ENCODE results near the gene BRD1. TPM values are rescaled to one million over a fixed set of nuclear protein-coding genes. Genes with fewer than 3 reads are reported as not detected.

The BRD1 gene
- total RNA-seq, 3 donors from 2014 or later (not counting 1 experiment from before 2014, with no cell fraction given) = 126 to 154 (median 132) TPM

DNA sequence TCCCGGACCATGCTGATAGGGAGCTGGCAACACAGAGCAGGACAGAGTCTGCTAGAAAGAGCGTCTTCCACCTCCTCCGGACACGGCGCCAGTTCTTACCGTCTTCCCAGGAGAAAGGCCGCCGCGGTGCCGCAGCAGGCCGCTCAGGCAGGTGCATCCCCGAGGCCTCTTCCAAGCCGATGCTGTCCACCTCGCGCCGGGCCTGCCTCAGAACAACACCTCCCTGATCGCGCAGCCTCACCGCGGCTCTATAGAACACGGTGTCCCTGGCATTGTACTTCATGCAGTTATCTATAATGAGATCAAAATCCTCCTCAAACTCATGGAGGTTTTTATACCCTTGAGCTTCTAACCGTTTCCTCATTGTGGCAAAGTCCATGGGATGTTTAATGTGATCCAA lies 30.0 kb downstream of the BRD1 start:
- Mint-ChIP-seq H3K36me3 (peaks cover 17% of the 10 kb centered on the region), H3K27me3 (ENCODE audit: low read depth in 2 of 2) (no peaks in the 10 kb centered on the region), H3K4me1 (peaks cover 25 to 29% of the 10 kb centered on the region in 2 donors), H3K9me3 (no peaks in the 10 kb centered on the region), H3K27ac (no peak overlapping the region), H3K4me3 (no peak overlapping the region)
- no peak for DNase-seq
- Histone ChIP-seq H3K9me3 (ENCODE audit: control insufficient read depth, insufficient read depth, low read length) (no peaks in the 10 kb centered on the region), H3K36me3 (ENCODE audit: control insufficient read depth, insufficient read depth, low read length) (peaks cover 69% of the 10 kb centered on the region), H3K4me3 (ENCODE audit: low read length) (no peak overlapping the region), H3K27me3 (ENCODE audit: control insufficient read depth, insufficient read depth, low read length) (no peaks in the 10 kb centered on the region), H3K4me1 (ENCODE audit: control insufficient read depth, insufficient read depth, low read length) (peaks cover 6% of the 10 kb centered on the region), H3K27ac (ENCODE audit: low read length) (no peak overlapping the region)
- TF ChIP-seq, protein P1, sequence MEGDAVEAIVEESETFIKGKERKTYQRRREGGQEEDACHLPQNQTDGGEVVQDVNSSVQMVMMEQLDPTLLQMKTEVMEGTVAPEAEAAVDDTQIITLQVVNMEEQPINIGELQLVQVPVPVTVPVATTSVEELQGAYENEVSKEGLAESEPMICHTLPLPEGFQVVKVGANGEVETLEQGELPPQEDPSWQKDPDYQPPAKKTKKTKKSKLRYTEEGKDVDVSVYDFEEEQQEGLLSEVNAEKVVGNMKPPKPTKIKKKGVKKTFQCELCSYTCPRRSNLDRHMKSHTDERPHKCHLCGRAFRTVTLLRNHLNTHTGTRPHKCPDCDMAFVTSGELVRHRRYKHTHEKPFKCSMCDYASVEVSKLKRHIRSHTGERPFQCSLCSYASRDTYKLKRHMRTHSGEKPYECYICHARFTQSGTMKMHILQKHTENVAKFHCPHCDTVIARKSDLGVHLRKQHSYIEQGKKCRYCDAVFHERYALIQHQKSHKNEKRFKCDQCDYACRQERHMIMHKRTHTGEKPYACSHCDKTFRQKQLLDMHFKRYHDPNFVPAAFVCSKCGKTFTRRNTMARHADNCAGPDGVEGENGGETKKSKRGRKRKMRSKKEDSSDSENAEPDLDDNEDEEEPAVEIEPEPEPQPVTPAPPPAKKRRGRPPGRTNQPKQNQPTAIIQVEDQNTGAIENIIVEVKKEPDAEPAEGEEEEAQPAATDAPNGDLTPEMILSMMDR (IDR thresholded peaks at IDR 0.05) = no peak
- ATAC-seq = no peak
- intact Hi-C loops (cut with micrococcal nuclease) = no loop called here
- 98% methylated on average over 21 of the region's 22 CpGs for WGBS (ENCODE audit: insufficient coverage)

DNA sequence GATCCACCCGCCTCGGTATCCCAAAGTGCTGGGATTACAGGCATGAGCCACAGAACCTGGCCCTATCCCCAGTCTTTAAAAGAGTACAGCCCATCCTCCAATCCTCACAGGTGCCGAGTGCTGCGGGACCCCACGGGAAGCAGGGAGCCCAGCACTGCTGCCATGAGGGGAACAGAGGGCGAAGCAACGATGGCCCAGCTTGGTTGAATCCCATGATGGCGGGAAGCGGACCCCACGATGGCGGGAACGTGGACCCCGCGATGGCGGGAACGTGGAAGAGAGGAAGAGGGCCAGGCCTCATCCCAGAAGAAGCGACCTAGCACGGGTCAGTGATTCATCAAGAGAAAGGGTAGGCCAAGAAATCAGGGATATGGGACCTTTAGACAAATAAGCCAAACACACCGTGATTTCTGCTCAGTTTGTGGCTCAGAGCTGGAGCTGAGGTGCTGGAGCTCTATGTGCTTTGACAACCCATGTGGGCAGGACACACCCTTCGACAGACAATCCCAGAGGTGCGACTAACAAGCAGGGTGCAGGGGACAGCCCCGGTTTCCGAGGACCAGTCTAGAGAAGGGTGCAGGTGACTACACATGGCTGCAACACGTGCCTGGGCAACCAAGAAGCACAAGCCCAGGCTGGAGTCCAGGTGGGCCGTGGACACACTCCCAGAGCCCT lies 30.9 kb downstream of the BRD1 start:
- H3K9me3 ChIP-seq (ENCODE audit: control insufficient read depth, insufficient read depth, low read length) = no peaks in the 10 kb centered on the region
- no peak overlapping the region for H3K4me3 Mint-ChIP-seq
- 99% methylated on average over 25 of the region's 25 CpGs for WGBS (ENCODE audit: insufficient coverage)
- TF ChIP-seq, protein P1 (IDR thresholded peaks at IDR 0.05) = no peak
- ATAC-seq (no peak), DNase-seq (no peak)
- H3K4me3 ChIP-seq (ENCODE audit: low read length) = no peak overlapping the region
- intact Hi-C loops (cut with micrococcal nuclease) = no loop called here
- peaks cover 23 to 27% of the 10 kb centered on the region in 2 donors for H3K4me1 Mint-ChIP-seq
- H3K27ac ChIP-seq (ENCODE audit: low read length) = no peak overlapping the region
- H3K27me3 Mint-ChIP-seq (ENCODE audit: low read depth in 2 of 2) = no peaks in the 10 kb centered on the region
- H3K27ac Mint-ChIP-seq = no peak overlapping the region
- H3K4me1 ChIP-seq (ENCODE audit: control insufficient read depth, insufficient read depth, low read length) = peaks cover 3% of the 10 kb centered on the region
- H3K36me3 Mint-ChIP-seq = peaks cover 17% of the 10 kb centered on the region
- no peaks in the 10 kb centered on the region for H3K9me3 Mint-ChIP-seq
- no peaks in the 10 kb centered on the region for H3K27me3 ChIP-seq (ENCODE audit: control insufficient read depth, insufficient read depth, low read length)
- peaks cover 74% of the 10 kb centered on the region for H3K36me3 ChIP-seq (ENCODE audit: control insufficient read depth, insufficient read depth, low read length)

DNA sequence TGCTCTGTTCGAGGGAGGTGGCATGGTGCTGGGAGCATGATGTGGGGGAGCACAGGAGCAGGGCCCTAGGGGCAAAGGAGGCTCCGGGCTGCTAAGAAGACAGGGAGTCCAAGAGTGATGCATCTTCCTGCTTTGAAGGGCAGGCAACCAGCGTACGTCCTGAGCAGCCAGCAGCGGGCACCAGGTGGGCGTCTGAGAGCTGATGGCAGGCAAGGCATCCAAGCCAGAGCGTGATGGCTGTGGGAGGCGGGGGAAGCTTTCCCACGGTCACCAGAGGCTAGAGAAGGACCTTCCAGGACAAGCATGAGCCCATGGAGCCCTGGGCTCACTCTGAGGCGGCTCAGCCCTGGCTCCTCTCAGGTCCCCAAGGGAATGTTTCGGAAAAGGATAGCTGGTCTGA lies 32.2 kb downstream of the BRD1 start:
- Mint-ChIP-seq H3K27me3 (ENCODE audit: low read depth in 2 of 2) (no peaks in the 10 kb centered on the region), H3K9me3 (no peaks in the 10 kb centered on the region), H3K4me3 (no peak overlapping the region), H3K36me3 (peaks cover 17% of the 10 kb centered on the region), H3K27ac (peak overlapping the region; percentile 10 to 30), H3K4me1 (peaks cover 19 to 31% of the 10 kb centered on the region in 2 donors)
- DNase-seq (no peak), ATAC-seq (no peak)
- Histone ChIP-seq H3K4me3 (ENCODE audit: low read length) (no peak overlapping the region), H3K4me1 (ENCODE audit: control insufficient read depth, insufficient read depth, low read length) (peaks cover 8% of the 10 kb centered on the region), H3K36me3 (ENCODE audit: control insufficient read depth, insufficient read depth, low read length) (peaks cover 81% of the 10 kb centered on the region), H3K9me3 (ENCODE audit: control insufficient read depth, insufficient read depth, low read length) (no peaks in the 10 kb centered on the region), H3K27ac (ENCODE audit: low read length) (no peak overlapping the region), H3K27me3 (ENCODE audit: control insufficient read depth, insufficient read depth, low read length) (no peaks in the 10 kb centered on the region)
- intact Hi-C loops (cut with micrococcal nuclease) = no loop called here
- TF ChIP-seq, protein P1 (IDR thresholded peaks at IDR 0.05) = no peak
- 97% methylated on average over 11 of the region's 11 CpGs for WGBS (ENCODE audit: insufficient coverage)

DNA sequence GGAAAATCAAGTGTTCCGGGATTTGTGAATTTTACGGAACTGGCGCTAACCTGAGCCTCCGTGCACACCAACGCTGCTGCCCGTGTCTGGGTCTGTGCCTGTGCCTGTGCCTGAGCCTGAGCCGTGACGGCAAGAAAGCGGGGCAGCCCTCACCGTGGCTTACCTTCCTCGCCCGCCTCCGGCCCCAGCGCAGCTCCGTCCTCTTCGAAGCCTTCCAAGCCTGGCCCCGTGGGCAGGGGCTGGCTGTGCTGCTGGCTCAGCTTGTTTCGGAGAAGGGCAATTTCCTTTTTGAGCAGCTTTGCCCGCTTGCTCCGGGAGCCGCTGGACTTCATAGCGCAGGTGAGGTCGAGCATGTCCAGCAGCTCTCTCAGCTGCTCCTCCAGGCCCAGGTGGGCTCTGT lies 33.8 kb downstream of the BRD1 start:
- Histone ChIP-seq H3K4me3 (ENCODE audit: low read length) (no peak overlapping the region), H3K4me1 (ENCODE audit: control insufficient read depth, insufficient read depth, low read length) (peaks cover 21% of the 10 kb centered on the region), H3K36me3 (ENCODE audit: control insufficient read depth, insufficient read depth, low read length) (peaks cover 77% of the 10 kb centered on the region), H3K27ac (ENCODE audit: low read length) (no peak overlapping the region), H3K27me3 (ENCODE audit: control insufficient read depth, insufficient read depth, low read length) (no peaks in the 10 kb centered on the region), H3K9me3 (ENCODE audit: control insufficient read depth, insufficient read depth, low read length) (no peaks in the 10 kb centered on the region)
- intact Hi-C loops (cut with micrococcal nuclease) = no loop called here
- TF ChIP-seq, protein P1 (IDR thresholded peaks at IDR 0.05) = no peak
- no peak for DNase-seq
- peaks cover 34 to 36% of the 10 kb centered on the region in 2 donors for H3K4me1 Mint-ChIP-seq
- H3K36me3 Mint-ChIP-seq = peaks cover 17% of the 10 kb centered on the region
- ATAC-seq = no peak
- H3K4me3 Mint-ChIP-seq = no peak overlapping the region
- WGBS (ENCODE audit: insufficient coverage) = 99% methylated on average over 23 of the region's 23 CpGs
- H3K27me3 Mint-ChIP-seq (ENCODE audit: low read depth in 2 of 2) = no peaks in the 10 kb centered on the region
- H3K27ac Mint-ChIP-seq = no peak overlapping the region
- no peaks in the 10 kb centered on the region for H3K9me3 Mint-ChIP-seq

Measured in natural killer cell (primary cell).